ENCODE measurements around the gene NSD1.

GRCh38 chr5:177303925-177304391 lies 170.4 kb downstream of the NSD1 start:
- no peak for TF ChIP-seq CTCF (IDR thresholded peaks at IDR 0.05 in 2 of 3, conservative IDR thresholded peaks at IDR 0.05 in 1 of 3; ENCODE audit: control insufficient read depth in 2 of 3, extremely low read depth in 1 of 3, insufficient read depth in 1 of 3, low read depth in 3 of 3, low read length in 3 of 3)
- no peak for TF ChIP-seq BCL3 (IDR thresholded peaks at IDR 0.05; ENCODE audit: borderline replicate concordance, insufficient read depth, low read depth, low read length, poor library complexity, severe bottlenecking)
